Vagina (tissue), 2 donors: ENCODE data around the gene NUP85.

Experiments
- POLR2A ChIP-seq, 2 donors: fragments of 450-650 bp; IDR thresholded peaks; one replicate each; pipeline ENCODE4 v1.6.1; 2017; ENCODE audit warnings: antibody characterized with exemption in 2 of 2, mild to moderate bottlenecking in 2 of 2, moderate library complexity in 2 of 2
- POLR2AphosphoS5 ChIP-seq, 2 donors: sonication (generic); formaldehyde crosslinking; IDR thresholded peaks; one replicate each; pipeline ENCODE4 v1.9.0; 2017; ENCODE audit warnings: antibody characterized with exemption in 2 of 2, mild to moderate bottlenecking in 2 of 2, low read depth in 1 of 2; ENCODE audit not compliant: insufficient read depth in 1 of 2
- TF ChIP-seq, protein P1 (sequence below), 3 experiments: fragments of 450-650 bp in 2 of 3; fragments of 200-600 bp in 1 of 3; sonication (generic) in 1 of 3; IDR thresholded peaks; one replicate each; pipeline ENCODE4 v1.5.1; 2017 to 2019; ENCODE audit warnings: antibody characterized with exemption in 3 of 3, mild to moderate bottlenecking in 2 of 3, moderate library complexity in 2 of 3

DNA sequence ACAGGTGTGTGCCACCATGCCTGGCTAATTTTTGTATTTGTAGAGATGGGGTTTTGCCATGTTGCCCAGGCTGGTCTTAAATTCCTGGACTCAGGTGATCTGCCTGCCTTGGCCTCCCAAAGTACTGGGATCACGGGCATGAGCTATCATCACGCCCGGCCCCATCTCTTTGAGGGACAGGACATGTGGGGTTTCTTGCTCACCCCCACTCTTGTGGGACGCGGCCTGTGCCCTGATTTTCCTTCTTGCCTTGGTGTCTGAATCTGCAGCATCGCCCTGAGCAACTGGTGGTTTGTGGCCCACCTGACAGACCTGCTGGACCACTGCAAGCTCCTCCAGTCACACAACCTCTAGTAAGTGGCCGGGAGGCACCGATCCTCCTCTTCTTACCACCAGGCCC is 25.6 kb downstream of the NUP85 start:
- TF ChIP-seq, protein P1, sequence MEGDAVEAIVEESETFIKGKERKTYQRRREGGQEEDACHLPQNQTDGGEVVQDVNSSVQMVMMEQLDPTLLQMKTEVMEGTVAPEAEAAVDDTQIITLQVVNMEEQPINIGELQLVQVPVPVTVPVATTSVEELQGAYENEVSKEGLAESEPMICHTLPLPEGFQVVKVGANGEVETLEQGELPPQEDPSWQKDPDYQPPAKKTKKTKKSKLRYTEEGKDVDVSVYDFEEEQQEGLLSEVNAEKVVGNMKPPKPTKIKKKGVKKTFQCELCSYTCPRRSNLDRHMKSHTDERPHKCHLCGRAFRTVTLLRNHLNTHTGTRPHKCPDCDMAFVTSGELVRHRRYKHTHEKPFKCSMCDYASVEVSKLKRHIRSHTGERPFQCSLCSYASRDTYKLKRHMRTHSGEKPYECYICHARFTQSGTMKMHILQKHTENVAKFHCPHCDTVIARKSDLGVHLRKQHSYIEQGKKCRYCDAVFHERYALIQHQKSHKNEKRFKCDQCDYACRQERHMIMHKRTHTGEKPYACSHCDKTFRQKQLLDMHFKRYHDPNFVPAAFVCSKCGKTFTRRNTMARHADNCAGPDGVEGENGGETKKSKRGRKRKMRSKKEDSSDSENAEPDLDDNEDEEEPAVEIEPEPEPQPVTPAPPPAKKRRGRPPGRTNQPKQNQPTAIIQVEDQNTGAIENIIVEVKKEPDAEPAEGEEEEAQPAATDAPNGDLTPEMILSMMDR (IDR thresholded peaks at IDR 0.05) = no peak
- TF ChIP-seq POLR2A (IDR thresholded peaks at IDR 0.05) (no peak), POLR2AphosphoS5 (IDR thresholded peaks at IDR 0.05; ENCODE audit: insufficient read depth in 1 of 2, low read depth in 1 of 2) (no peak)
